Lower leg skin (tissue), 3 donors: ENCODE measurements around the gene GPR21.

Experiments used
- CTCF ChIP-seq, 3 donors: fragments of 450-650 bp; IDR thresholded peaks; one replicate each; pipeline ENCODE4 v1.5.1; 2016; ENCODE audit warnings: antibody characterized with exemption in 3 of 3, mild to moderate bottlenecking in 3 of 3, moderate library complexity in 2 of 3
- POLR2A ChIP-seq, 2 donors: fragments of 450-650 bp; IDR thresholded peaks; one replicate each; pipeline ENCODE4 v1.6.1; 2016 to 2017; ENCODE audit warnings: antibody characterized with exemption in 2 of 2, mild to moderate bottlenecking in 1 of 2, moderate library complexity in 1 of 2

- TF ChIP-seq CTCF (IDR thresholded peaks at IDR 0.05) (no peak), POLR2A (IDR thresholded peaks at IDR 0.05) (no peak)
Measured at GRCh38 chr9:123020796-123021195, 12.7 kb upstream of the GPR21 start.
